GM10847 (cell line): ENCODE data around the gene NUCB1.

ENCODE experiments used
- POLR2A ChIP-seq: IDR thresholded peaks from 2 replicates; pipeline ENCODE4 v1.6.1; 2011; ENCODE audit not compliant: insufficient read length; ENCODE audit errors: extremely low read depth

Gene NUCB1

GRCh38 chr19:48896191-48896720, 3.9 kb upstream of the NUCB1 start:
- no peak for TF ChIP-seq POLR2A

- TF ChIP-seq POLR2A = no peak
These were observed 2.9 kb upstream of the NUCB1 start for GRCh38 chr19:48897181-48897580.

GRCh38 chr19:48900477-48901406, 630 bp downstream of the NUCB1 start:
- no peak for TF ChIP-seq POLR2A

GRCh38 chr19:48905664-48906063, 5.6 kb downstream of the NUCB1 start:
- TF ChIP-seq POLR2A = no peak

GRCh38 chr19:48906324-48906723, 6.2 kb downstream of the NUCB1 start:
- no peak for TF ChIP-seq POLR2A

- TF ChIP-seq POLR2A = no peak
These were observed 7.6 kb downstream of the NUCB1 start for GRCh38 chr19:48907671-48908070.

GRCh38 chr19:48910803-48911202, 10.7 kb downstream of the NUCB1 start:
- TF ChIP-seq POLR2A = no peak

GRCh38 chr19:48913114-48913889, 13.2 kb downstream of the NUCB1 start:
- no peak for TF ChIP-seq POLR2A

- TF ChIP-seq POLR2A = no peak
These were observed 14.1 kb downstream of the NUCB1 start for GRCh38 chr19:48914181-48914580.

- no peak for TF ChIP-seq POLR2A
These were observed 15.6 kb downstream of the NUCB1 start for GRCh38 chr19:48915757-48916156.

GRCh38 chr19:48918071-48918470, 18.0 kb downstream of the NUCB1 start:
- no peak for TF ChIP-seq POLR2A

- TF ChIP-seq POLR2A = no peak
These were observed 18.7 kb downstream of the NUCB1 start for GRCh38 chr19:48918801-48919247.

- no peak for TF ChIP-seq POLR2A
These were observed 20.8 kb downstream of the NUCB1 start for GRCh38 chr19:48920949-48921348.

GRCh38 chr19:48921721-48922500, 21.8 kb downstream of the NUCB1 start:
- TF ChIP-seq POLR2A = no peak

GRCh38 chr19:48922548-48923490, 22.7 kb downstream of the NUCB1 start:
- TF ChIP-seq POLR2A = no peak
